CD4-positive, alpha-beta T cell treated with Interleukin-12 subunit alpha and Interleukin-12 subunit beta, for 1 hour (primary cell): ENCODE results near the gene GIMAP5.

ENCODE experiments used
- DNase-seq: peaks from one replicate; pipeline ENCODE4 v3.0.0-alpha.2; 2020

GIMAP5 gene

GRCh38 chr7:150778014-150778737 is 41.0 kb downstream of the GIMAP5 start:
- no peak for DNase-seq

- peak; percentile 70 for DNase-seq
These were observed 41.6 kb downstream of the GIMAP5 start for GRCh38 chr7:150778738-150779301.

- DNase-seq, result no peak
These were observed 43.1 kb downstream of the GIMAP5 start for GRCh38 chr7:150780292-150780691.

- DNase-seq, result peak; percentile 6
These were observed 43.9 kb downstream of the GIMAP5 start for GRCh38 chr7:150781103-150781502.

- DNase-seq, result no peak
These were observed 44.7 kb downstream of the GIMAP5 start for GRCh38 chr7:150781961-150782360.

- no peak for DNase-seq
These were observed 47.0 kb downstream of the GIMAP5 start for GRCh38 chr7:150784120-150784736.

GRCh38 chr7:150784954-150785353 is 47.7 kb downstream of the GIMAP5 start:
- DNase-seq, result no peak

GRCh38 chr7:150787321-150788281 is 50.4 kb downstream of the GIMAP5 start:
- DNase-seq, result peak; percentile 14

GRCh38 chr7:150788474-150789269 is 51.5 kb downstream of the GIMAP5 start:
- no peak for DNase-seq

- DNase-seq, result no peak
These were observed 53.3 kb downstream of the GIMAP5 start for GRCh38 chr7:150790416-150791075.

- no peak for DNase-seq
These were observed 54.1 kb downstream of the GIMAP5 start for GRCh38 chr7:150791304-150791703.

GRCh38 chr7:150791746-150792452 is 54.7 kb downstream of the GIMAP5 start:
- no peak for DNase-seq
